Neural progenitor cell (in vitro differentiated cells): ENCODE measurements around the gene PRSS35.
"Not testable (repeated sequence)": the region's sequence is repeated elsewhere in the genome, so short reads cannot be mapped to it uniquely, and the experiment has no call there.

Experiments
- CTCF ChIP-seq: fragments of 200-600 bp; sonication (generic); IDR thresholded peaks from 2 replicates; pipeline ENCODE4 v1.5.1; 2017; ENCODE audit warnings: antibody characterized with exemption, mild to moderate bottlenecking
- EZH2 ChIP-seq: fragments of 200-600 bp; sonication (generic); IDR thresholded peaks from 2 replicates; pipeline ENCODE4 v1.6.1; 2017; ENCODE audit warnings: antibody characterized with exemption, mild to moderate bottlenecking, moderate library complexity
- EZH2phosphoT487 ChIP-seq: fragments of 200-600 bp; sonication (generic); IDR thresholded peaks from 2 replicates; pipeline ENCODE4 v1.6.1; 2017; ENCODE audit warnings: antibody characterized with exemption

GRCh38 chr6:83551748-83552147 is 39.4 kb downstream of the PRSS35 start:
- not testable (repeated sequence) for TF ChIP-seq CTCF, EZH2, EZH2phosphoT487
